Activated T-helper 1 cell treated with anti-CD3 and anti-CD28 coated beads, Interleukin-12 subunit alpha, Interleukin-12 subunit beta, Interleukin-2, Interleukin-4 antibody, amounts not matched to agents 30 ng/mL and 10 ng/mL and 1 ng/mL, durations not matched to agents 14 hours and 24 hours and 36 hours (primary cell): ENCODE data around the gene FUT1. TPM values are rescaled to one million over a fixed set of nuclear protein-coding genes. Genes with fewer than 3 reads are reported as not detected.
"Not testable (repeated sequence)": the region's sequence is repeated elsewhere in the genome, so short reads cannot be mapped to it uniquely, and the experiment has no call there.

Experiments used
- DNase-seq: peaks from one replicate; pipeline ENCODE4 v3.0.0; 2021; ENCODE audit warnings: low spot score
- H3K27ac Mint-ChIP-seq: one replicate; pipeline ENCODE4 v1.8.0; 2021; ENCODE audit warnings: mild to moderate bottlenecking, mixed read lengths
- H3K27me3 Mint-ChIP-seq: one replicate; pipeline ENCODE4 v1.8.0; 2022; ENCODE audit warnings: mild to moderate bottlenecking, moderate library complexity, mixed read lengths; ENCODE audit not compliant: insufficient read depth
- H3K36me3 Mint-ChIP-seq: one replicate; pipeline ENCODE4 v1.8.0; 2021; ENCODE audit warnings: low read depth, mixed read lengths
- H3K4me1 Mint-ChIP-seq: one replicate; pipeline ENCODE4 v1.8.0; 2021; ENCODE audit warnings: low read depth, mixed read lengths
- H3K4me3 Mint-ChIP-seq: one replicate; pipeline ENCODE4 v1.8.0; 2021; ENCODE audit warnings: mild to moderate bottlenecking, moderate library complexity, mixed read lengths
- H3K9me3 Mint-ChIP-seq: one replicate; pipeline ENCODE4 v1.8.0; 2021; ENCODE audit warnings: mixed read lengths
- intact Hi-C: fragments of 100-400 bp; cut with micrococcal nuclease; formaldehyde crosslinking; loops from one replicate; pipeline ENCODE4 v1.15.1; 2024
- total RNA-seq: library from RNA; stranded (reverse); gene quantifications from 2 replicates; pipeline ENCODE4 v1.2.3, GENCODE V29; 2022

FUT1 gene
- total RNA-seq, 1 donor from 2014 or later, result 0.57 TPM

GRCh38 chr19:48728911-48729664 is 23.4 kb downstream of the FUT1 start:
- peaks cover 17% of the 10 kb centered on the region for H3K36me3 Mint-ChIP-seq
- H3K9me3 Mint-ChIP-seq, result peaks cover 21% of the 10 kb centered on the region
- no peak for DNase-seq
- intact Hi-C loops, result loop anchor here (10.0 kb wide), 3 partner anchors 236 to 1684 kb away; partner anchors contain the start of genes C19orf73, FTL, LIN7B and PPFIA3
- peaks cover 20% of the 10 kb centered on the region for H3K4me1 Mint-ChIP-seq
- no peak overlapping the region for H3K4me3 Mint-ChIP-seq
- peaks cover 2% of the 10 kb centered on the region for H3K27me3 Mint-ChIP-seq
- H3K27ac Mint-ChIP-seq, result no peak overlapping the region

- peaks cover 21% of the 10 kb centered on the region for H3K9me3 Mint-ChIP-seq
- peaks cover 17% of the 10 kb centered on the region for H3K36me3 Mint-ChIP-seq
These were observed 25.9 kb downstream of the FUT1 start for GRCh38 chr19:48726556-48726955.

GRCh38 chr19:48724796-48725753 is 27.4 kb downstream of the FUT1 start:
- no peak for DNase-seq
- Mint-ChIP-seq H3K4me1 (peaks cover 31% of the 10 kb centered on the region), H3K36me3 (peaks cover 17% of the 10 kb centered on the region), H3K27ac (peak overlapping the region; percentile 78), H3K9me3 (peaks cover 21% of the 10 kb centered on the region), H3K27me3 (no peaks in the 10 kb centered on the region), H3K4me3 (peak overlapping the region; percentile 13)
- intact Hi-C loops, result loop anchor here (1.0 to 10.0 kb wide), 4 partner anchors 11 to 1680 kb away; partner anchors contain the start of genes C19orf73, FTL, LIN7B and PPFIA3

More at GRCh38 chr19:48726556-48726955, 25.9 kb downstream of the FUT1 start:
- Mint-ChIP-seq H3K4me3 (no peak overlapping the region), H3K4me1 (peaks cover 20% of the 10 kb centered on the region), H3K27ac (peak overlapping the region; percentile 34), H3K27me3 (no peaks in the 10 kb centered on the region)
- intact Hi-C loops, result loop anchor here (10.0 kb wide), 3 partner anchors 238 to 1682 kb away; partner anchors contain the start of genes C19orf73, FTL, LIN7B and PPFIA3
- no peak for DNase-seq

GRCh38 chr19:48722196-48722708 is 30.2 kb downstream of the FUT1 start:
- intact Hi-C loops, result loop anchor here (10.0 kb wide), 3 partner anchors 243 to 1677 kb away; partner anchors contain the start of genes C19orf73, FTL, LIN7B and PPFIA3
- H3K36me3 Mint-ChIP-seq, result peaks cover 13% of the 10 kb centered on the region
- H3K4me3 Mint-ChIP-seq, result peak overlapping the region; percentile 37
- H3K27me3 Mint-ChIP-seq, result no peaks in the 10 kb centered on the region
- no peak overlapping the region for H3K27ac Mint-ChIP-seq
- H3K4me1 Mint-ChIP-seq, result peaks cover 31% of the 10 kb centered on the region
- DNase-seq, result no peak
- peaks cover 17% of the 10 kb centered on the region for H3K9me3 Mint-ChIP-seq

- intact Hi-C loops, result loop anchor here (1.0 to 10.0 kb wide), 8 partner anchors 18 to 1676 kb away; partner anchors contain the start of genes C19orf73, FTL, LIN7B and PPFIA3
- no peaks in the 10 kb centered on the region for H3K27me3 Mint-ChIP-seq
- peak overlapping the region; percentile 92 for H3K4me3 Mint-ChIP-seq
- H3K27ac Mint-ChIP-seq, result peak overlapping the region; percentile 98
- peaks cover 7% of the 10 kb centered on the region for H3K36me3 Mint-ChIP-seq
- peaks cover 23% of the 10 kb centered on the region for H3K4me1 Mint-ChIP-seq
- H3K9me3 Mint-ChIP-seq, result peaks cover 11% of the 10 kb centered on the region
- DNase-seq, result peak; percentile 91
These were observed 31.7 kb downstream of the FUT1 start for GRCh38 chr19:48720613-48721296.

GRCh38 chr19:48720251-48720612 is 32.2 kb downstream of the FUT1 start:
- Mint-ChIP-seq H3K27ac (no peak overlapping the region), H3K4me1 (peaks cover 18% of the 10 kb centered on the region), H3K4me3 (peak overlapping the region; percentile 92), H3K27me3 (no peaks in the 10 kb centered on the region), H3K36me3 (peaks cover 5% of the 10 kb centered on the region), H3K9me3 (peaks cover 6% of the 10 kb centered on the region)
- intact Hi-C loops, result loop anchor here (2.0 to 10.0 kb wide), 4 partner anchors 75 to 1675 kb away; partner anchors contain the start of genes C19orf73, FTL, LIN7B and PPFIA3
- DNase-seq, result no peak

- peak within 1 kb of the TSS; percentile 98 for H3K27ac Mint-ChIP-seq
- DNase-seq, result no peak
- H3K4me1 Mint-ChIP-seq, result peaks cover 17% of the 10 kb centered on the region
- no peaks in the 10 kb centered on the region for H3K9me3 Mint-ChIP-seq
- peak within 1 kb of the TSS; percentile 92 for H3K4me3 Mint-ChIP-seq
- H3K36me3 Mint-ChIP-seq, result no peaks in the 10 kb centered on the region
- no peaks in the 10 kb centered on the region for H3K27me3 Mint-ChIP-seq
- intact Hi-C loops, result loop anchor here (2.0 to 10.0 kb wide), 6 partner anchors 75 to 1675 kb away; partner anchors contain the start of genes C19orf73, EMP3, FTL and LIN7B
These were observed 32.9 kb downstream of the FUT1 start, which contains the start of gene MAMSTR for GRCh38 chr19:48719263-48720171. MAMSTR (minus strand) TSS chr19:48719725; CDS start chr19:48719031, 694 bp downstream.

- DNase-seq, result no peak
- no peak overlapping the region for H3K27ac Mint-ChIP-seq
- H3K4me3 Mint-ChIP-seq, result no peak overlapping the region
- H3K36me3 Mint-ChIP-seq, result no peaks in the 10 kb centered on the region
- peaks cover 19% of the 10 kb centered on the region for H3K4me1 Mint-ChIP-seq
- intact Hi-C loops, result loop anchor here (10.0 kb wide), 2 partner anchors 394 to 926 kb away; partner anchors contain the start of genes EMP3, RRAS and SCAF1
- H3K9me3 Mint-ChIP-seq, result no peaks in the 10 kb centered on the region
- no peaks in the 10 kb centered on the region for H3K27me3 Mint-ChIP-seq
These were observed 33.7 kb downstream of the FUT1 start for GRCh38 chr19:48718711-48719231.

GRCh38 chr19:48718106-48718505 is 34.3 kb downstream of the FUT1 start:
- not testable (repeated sequence) for H3K27ac Mint-ChIP-seq, H3K27me3 Mint-ChIP-seq, H3K36me3 Mint-ChIP-seq, DNase-seq, H3K9me3 Mint-ChIP-seq, H3K4me3 Mint-ChIP-seq
- H3K4me1 Mint-ChIP-seq, result peaks cover 19% of the 10 kb centered on the region
- intact Hi-C loops, result loop anchor here (10.0 kb wide), 2 partner anchors 393 to 927 kb away; partner anchors contain the start of genes EMP3, RRAS and SCAF1

GRCh38 chr19:48716562-48717291 is 35.7 kb downstream of the FUT1 start:
- H3K4me1 Mint-ChIP-seq, result peaks cover 19% of the 10 kb centered on the region
- no peak overlapping the region for H3K4me3 Mint-ChIP-seq
- intact Hi-C loops, result loop anchor here (10.0 kb wide), 2 partner anchors 392 to 928 kb away; partner anchors contain the start of genes EMP3, RRAS and SCAF1
- no peaks in the 10 kb centered on the region for H3K9me3 Mint-ChIP-seq
- DNase-seq, result no peak
- no peak overlapping the region for H3K27ac Mint-ChIP-seq
- peaks cover 1% of the 10 kb centered on the region for H3K27me3 Mint-ChIP-seq
- H3K36me3 Mint-ChIP-seq, result no peaks in the 10 kb centered on the region
